K562 (cell line): ENCODE results near the gene RGS6. TPM values are rescaled to one million over a fixed set of nuclear protein-coding genes. Genes with fewer than 3 reads are reported as not detected.
A peak's percentile ranks its signal among the peaks of the same experiment; 100 is the strongest.

Experiments used
- ATF3 ChIP-seq, 2 experiments: fragments of 450-650 bp in 1 of 2; sonication (generic) in 1 of 2; formaldehyde crosslinking in 1 of 2; IDR thresholded peaks in 1 of 2; conservative IDR thresholded peaks in 1 of 2; 2 replicates each; pipeline versions ENCODE4 v1.6.1 to v1.8.1; 2016 to 2023; ENCODE audit warnings: mild to moderate bottlenecking in 2 of 2, moderate library complexity in 2 of 2, inconsistent platforms in 1 of 2, missing genetic modification reagents in 1 of 2
- BCOR ChIP-seq: fragments of 450-650 bp; IDR thresholded peaks from 2 replicates; pipeline ENCODE4 v1.6.1; 2016
- BDP1 ChIP-seq: IDR thresholded peaks from 3 replicates; pipeline ENCODE4 v1.6.1; 2011; ENCODE audit not compliant: insufficient read length, insufficient read depth
- CBFA2T3 ChIP-seq: fragments of 450-650 bp; IDR thresholded peaks from 2 replicates; pipeline ENCODE4 v1.6.1; 2017
- CGGBP1 ChIP-seq: fragments of 250-450 bp; sonication (Bioruptor Pico); IDR thresholded peaks from 2 replicates; pipeline ENCODE4 v1.9.0; 2021; ENCODE audit warnings: mild to moderate bottlenecking
- CHD2 ChIP-seq: IDR thresholded peaks from 2 replicates; pipeline ENCODE4 v1.6.1; 2011; ENCODE audit warnings: low read depth, low read length
- CREM ChIP-seq: IDR thresholded peaks from 2 replicates; pipeline ENCODE4 v1.6.1; 2014; ENCODE audit warnings: antibody characterized with exemption, low read depth
- FOS ChIP-seq: IDR thresholded peaks from 3 replicates; pipeline ENCODE4 v1.6.1; 2011; ENCODE audit not compliant: insufficient read length; ENCODE audit errors: extremely low read depth
- FOXK1 ChIP-seq: sonication (generic); formaldehyde crosslinking; IDR thresholded peaks from 2 replicates; pipeline ENCODE4 v1.8.0; 2022; ENCODE audit warnings: missing genetic modification reagents, mild to moderate bottlenecking, borderline replicate concordance
- HDAC6 ChIP-seq: IDR thresholded peaks from 2 replicates; pipeline ENCODE4 v1.6.1; 2012; ENCODE audit warnings: low read depth, mild to moderate bottlenecking, control low read depth, inconsistent platforms, low read length, moderate library complexity
- KDM1A ChIP-seq, 2 experiments: fragments of 450-650 bp; IDR thresholded peaks; 2 replicates each; pipeline ENCODE4 v1.6.1; 2016; ENCODE audit warnings: mild to moderate bottlenecking in 2 of 2
- MAFG ChIP-seq: fragments of 450-650 bp; conservative IDR thresholded peaks from 2 replicates; pipeline ENCODE4 v1.6.1; 2016; ENCODE audit warnings: missing genetic modification characterization, missing compliant biosample characterization
- MEIS2 ChIP-seq: fragments of 450-650 bp; IDR thresholded peaks from 2 replicates; pipeline ENCODE4 v1.6.1; 2014; ENCODE audit warnings: mild to moderate bottlenecking; ENCODE audit not compliant: partially characterized antibody
- MTA2 ChIP-seq: fragments of 450-650 bp; IDR thresholded peaks from 2 replicates; pipeline ENCODE4 v1.6.1; 2016; ENCODE audit warnings: low read depth
- NCOA6 ChIP-seq: fragments of 450-650 bp; IDR thresholded peaks from 2 replicates; pipeline ENCODE4 v1.6.1; 2017; ENCODE audit warnings: mild to moderate bottlenecking
- RAD21 ChIP-seq, 2 experiments: fragments of 250-450 bp in 1 of 2; fragments of 450-650 bp in 1 of 2; sonication (Bioruptor Pico) in 1 of 2; formaldehyde crosslinking in 1 of 2; IDR thresholded peaks in 1 of 2; conservative IDR thresholded peaks in 1 of 2; 2 replicates each; pipeline versions ENCODE4 v1.4.0 to v1.8.0; 2020 to 2022; ENCODE audit warnings: mild to moderate bottlenecking in 2 of 2, moderate library complexity in 1 of 2
- SMC3 ChIP-seq: conservative IDR thresholded peaks from 2 replicates; pipeline ENCODE4 v1.6.1; 2011; ENCODE audit warnings: low read depth, low read length, improper control_type of control experiment; ENCODE audit not compliant: insufficient read depth
- SRSF7 ChIP-seq: fragments of 200-400 bp; formaldehyde crosslinking; optimal IDR thresholded peaks from 2 replicates; pipeline ENCODE3; 2017; ENCODE audit warnings: mild to moderate bottlenecking, low read depth, low read length
- STAG1 ChIP-seq: sonication (generic); formaldehyde crosslinking; IDR thresholded peaks from 2 replicates; pipeline ENCODE4 v1.5.0; 2020; ENCODE audit warnings: missing genetic modification reagents, borderline replicate concordance
- STAT5A ChIP-seq: IDR thresholded peaks from 2 replicates; pipeline ENCODE4 v1.6.1; 2012; ENCODE audit warnings: low read length, inconsistent platforms, borderline replicate concordance
- TEAD4 ChIP-seq, 2 experiments: sonication (generic) in 1 of 2; formaldehyde crosslinking in 1 of 2; IDR thresholded peaks; 2 replicates each; pipeline versions ENCODE4 v1.6.1 to v1.8.0; 2012 to 2022; ENCODE audit warnings: borderline replicate concordance in 1 of 2, inconsistent platforms in 1 of 2, low read length in 1 of 2, mild to moderate bottlenecking in 1 of 2, missing genetic modification reagents in 1 of 2
- ZBTB5 ChIP-seq: fragments of 450-650 bp; IDR thresholded peaks from 2 replicates; pipeline ENCODE4 v1.6.1; 2017; ENCODE audit warnings: antibody characterized with exemption
- ZNF121 ChIP-seq: sonication (generic); formaldehyde crosslinking; conservative IDR thresholded peaks from 2 replicates; pipeline ENCODE4 v1.8.0; 2022; ENCODE audit warnings: missing genetic modification reagents
- ZNF764 ChIP-seq: fragments of 250-450 bp; sonication (Bioruptor Pico); IDR thresholded peaks from 2 replicates; pipeline ENCODE4 v1.4.0; 2020; ENCODE audit warnings: low read depth, mild to moderate bottlenecking, moderate library complexity
- polyA plus RNA-seq, 8 experiments: library from polyadenylated mRNA; depleted of rRNA in 4 of 8; stranded (reverse) in 5 of 8; unstranded in 3 of 8; fragments of >200 nt; fragmentation: Nextera tagmentation in 2 of 8; fragmentation: Illumina TruSeq in 1 of 8; extraction: Ambion mirVana in 2 of 8; extraction: Trizol in 1 of 8; gene quantifications; 2 replicates each; pipeline versions ENCODE4 v1.2.1 to v1.2.3, GENCODE V29; 2011 to 2014; ENCODE audit warnings: inconsistent platforms in 1 of 8, missing spikeins in 1 of 8
- total RNA-seq, 7 experiments: library from RNA; depleted of rRNA in 6 of 7; stranded (reverse); fragments of >200 nt in 6 of 7; fragmentation: Illumina TruSeq in 2 of 7; extraction: Trizol in 2 of 7; gene quantifications; 2 replicates each; pipeline versions ENCODE4 v1.2.1 to v1.2.3, GENCODE V29; 2011 to 2021; ENCODE audit warnings: low replicate concordance in 1 of 7
- TF ChIP-seq, protein P1 (sequence below): fragments of 450-650 bp; IDR thresholded peaks from 2 replicates; pipeline ENCODE4 v1.6.1; 2016; ENCODE audit warnings: low read depth, mild to moderate bottlenecking, moderate library complexity

The RGS6 gene
- total and polyA plus RNA-seq, 9 of the 15 experiments (the other 6 are each of a cell fraction or from before 2014, with no cell fraction given), result not detected

GRCh38 chr14:72516936-72517700 lies 584.9 kb downstream of the RGS6 start (continued):
- TF ChIP-seq CGGBP1 (CRISPR knock-in tag) (no peak), SMC3 (peak; percentile 79), ZNF764 (no peak), CBFA2T3 (no peak), SRSF7 (no peak), MTA2 (no peak), STAT5A (no peak), MEIS2 (peak; percentile 8), MAFG (no peak), TEAD4 (IDR thresholded peaks at IDR 0.05; ENCODE audit: low read length) (no peak), TEAD4 (CRISPR knock-in tag; IDR thresholded peaks at IDR 0.05; ENCODE audit: borderline replicate concordance) (no peak), HDAC6 (no peak), NCOA6 (no peak), ZBTB5 (no peak), BCOR (no peak), FOS (no peak), BDP1 (no peak), CHD2 (no peak), STAG1 (CRISPR knock-in tag) (peak; percentile 77; the same call in 1 of the 2 replicates), ZNF121 (CRISPR knock-in tag) (no peak), RAD21 (CRISPR knock-in tag; conservative IDR thresholded peaks at IDR 0.05 in 1 of 2, IDR thresholded peaks at IDR 0.05 in 1 of 2) (peak; percentile 75 to 82), FOXK1 (CRISPR knock-in tag) (no peak), KDM1A (IDR thresholded peaks at IDR 0.05) (no peak), ATF3 (IDR thresholded peaks at IDR 0.05) (no peak), ATF3 (CRISPR knock-in tag; conservative IDR thresholded peaks at IDR 0.05) (no peak), CREM (no peak)
- TF ChIP-seq, protein P1, sequence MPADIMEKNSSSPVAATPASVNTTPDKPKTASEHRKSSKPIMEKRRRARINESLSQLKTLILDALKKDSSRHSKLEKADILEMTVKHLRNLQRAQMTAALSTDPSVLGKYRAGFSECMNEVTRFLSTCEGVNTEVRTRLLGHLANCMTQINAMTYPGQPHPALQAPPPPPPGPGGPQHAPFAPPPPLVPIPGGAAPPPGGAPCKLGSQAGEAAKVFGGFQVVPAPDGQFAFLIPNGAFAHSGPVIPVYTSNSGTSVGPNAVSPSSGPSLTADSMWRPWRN, result no peak
